ENCODE results near the gene EXOC7. TPM values are rescaled to one million over a fixed set of nuclear protein-coding genes. Genes with fewer than 3 reads are reported as not detected.

The EXOC7 gene
- polyA plus RNA-seq, 1 donor: 97.8 TPM

- Histone ChIP-seq H3K9me3 (ENCODE audit: control insufficient read depth, low read depth, low read length) (peaks cover 5% of the 10 kb centered on the region), H3K27ac (ENCODE audit: low read length) (no peak overlapping the region), H3K27me3 (ENCODE audit: control insufficient read depth, insufficient read depth, low read length) (peaks cover 57% of the 10 kb centered on the region), H3K4me3 (ENCODE audit: low read length) (no peak overlapping the region), H3K4me1 (ENCODE audit: control insufficient read depth, insufficient read depth, low read length) (peaks cover 33% of the 10 kb centered on the region), H3K36me3 (ENCODE audit: control insufficient read depth, insufficient read depth, low read length) (no peaks in the 10 kb centered on the region)
- DNase-seq: peak; percentile 43 to 59
- WGBS (ENCODE audit: insufficient coverage, low lambda C conversion rate): no CpG with 5 or more reads among the region's 23 CpGs
Measured at GRCh38 chr17:76138234-76138895, 34.8 kb upstream of the EXOC7 start.

GRCh38 chr17:76137351-76138233, 34.0 kb upstream of the EXOC7 start:
- no CpG with 5 or more reads among the region's 54 CpGs for WGBS (ENCODE audit: insufficient coverage, low lambda C conversion rate)
- DNase-seq: no peak
- Histone ChIP-seq H3K36me3 (ENCODE audit: control insufficient read depth, insufficient read depth, low read length) (no peaks in the 10 kb centered on the region), H3K27ac (ENCODE audit: low read length) (no peak overlapping the region), H3K4me3 (ENCODE audit: low read length) (no peak overlapping the region), H3K4me1 (ENCODE audit: control insufficient read depth, insufficient read depth, low read length) (peaks cover 39% of the 10 kb centered on the region), H3K9me3 (ENCODE audit: control insufficient read depth, low read depth, low read length) (peaks cover 5% of the 10 kb centered on the region), H3K27me3 (ENCODE audit: control insufficient read depth, insufficient read depth, low read length) (peaks cover 62% of the 10 kb centered on the region)

DNA sequence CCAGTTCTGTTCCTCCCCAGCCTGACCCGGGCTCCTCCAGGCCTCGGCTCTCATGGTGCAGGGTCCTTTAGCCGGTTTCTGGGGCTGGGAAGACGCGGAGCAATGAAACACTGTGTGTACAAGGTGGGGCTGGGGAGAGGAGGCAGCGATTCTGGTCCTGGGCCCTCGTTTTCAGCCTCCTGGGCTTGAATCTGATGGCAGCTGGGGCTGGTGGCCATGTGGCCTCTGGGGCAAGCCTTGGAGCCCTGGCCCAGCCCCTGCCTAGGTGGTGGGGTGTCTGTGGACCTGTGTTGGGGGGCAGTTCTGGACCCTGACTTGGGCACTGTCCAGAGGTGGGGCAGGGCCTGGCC, 33.4 kb upstream of the EXOC7 start:
- H3K27me3 ChIP-seq (ENCODE audit: control insufficient read depth, insufficient read depth, low read length): peaks cover 66% of the 10 kb centered on the region
- no CpG with 5 or more reads among the region's 7 CpGs for WGBS (ENCODE audit: insufficient coverage, low lambda C conversion rate)
- no peak overlapping the region for H3K4me3 ChIP-seq (ENCODE audit: low read length)
- H3K36me3 ChIP-seq (ENCODE audit: control insufficient read depth, insufficient read depth, low read length): no peaks in the 10 kb centered on the region
- H3K27ac ChIP-seq (ENCODE audit: low read length): no peak overlapping the region
- no peak for DNase-seq
- peaks cover 40% of the 10 kb centered on the region for H3K4me1 ChIP-seq (ENCODE audit: control insufficient read depth, insufficient read depth, low read length)
- H3K9me3 ChIP-seq (ENCODE audit: control insufficient read depth, low read depth, low read length): peaks cover 5% of the 10 kb centered on the region

- H3K4me1 ChIP-seq (ENCODE audit: control insufficient read depth, insufficient read depth, low read length): peaks cover 35% of the 10 kb centered on the region
- peaks cover 71% of the 10 kb centered on the region for H3K27me3 ChIP-seq (ENCODE audit: control insufficient read depth, insufficient read depth, low read length)
- DNase-seq: no peak
- no peaks in the 10 kb centered on the region for H3K36me3 ChIP-seq (ENCODE audit: control insufficient read depth, insufficient read depth, low read length)
- H3K9me3 ChIP-seq (ENCODE audit: control insufficient read depth, low read depth, low read length): peaks cover 5% of the 10 kb centered on the region
- H3K27ac ChIP-seq (ENCODE audit: low read length): no peak overlapping the region
- H3K4me3 ChIP-seq (ENCODE audit: low read length): no peak overlapping the region
- no CpG with 5 or more reads among the region's 16 CpGs for WGBS (ENCODE audit: insufficient coverage, low lambda C conversion rate)
Measured at GRCh38 chr17:76136276-76137000, 32.9 kb upstream of the EXOC7 start.

DNA sequence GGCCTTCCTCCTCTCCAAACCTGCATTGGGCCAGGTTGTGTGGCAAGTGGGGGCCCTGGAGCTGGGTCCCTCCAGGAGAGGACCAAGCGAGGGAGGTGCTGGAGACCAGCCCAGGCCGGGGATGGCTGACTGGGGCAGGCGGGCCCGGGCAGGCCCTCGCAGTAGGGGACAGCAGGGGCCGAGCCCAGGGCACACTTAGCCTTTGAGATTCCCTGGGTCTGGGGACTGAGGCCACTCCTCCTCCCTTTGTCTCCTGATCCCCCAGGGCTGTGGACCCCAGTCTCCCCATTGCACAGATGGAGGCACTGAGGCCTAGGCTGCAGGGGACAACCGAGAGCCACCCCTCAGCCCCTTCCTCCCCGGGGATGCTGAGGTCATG, 32.2 kb upstream of the EXOC7 start:
- DNase-seq: no peak
- Histone ChIP-seq H3K36me3 (ENCODE audit: control insufficient read depth, insufficient read depth, low read length) (no peaks in the 10 kb centered on the region), H3K9me3 (ENCODE audit: control insufficient read depth, low read depth, low read length) (no peaks in the 10 kb centered on the region), H3K27me3 (ENCODE audit: control insufficient read depth, insufficient read depth, low read length) (peaks cover 71% of the 10 kb centered on the region), H3K4me1 (ENCODE audit: control insufficient read depth, insufficient read depth, low read length) (peaks cover 31% of the 10 kb centered on the region), H3K27ac (ENCODE audit: low read length) (no peak overlapping the region), H3K4me3 (ENCODE audit: low read length) (no peak overlapping the region)
- WGBS (ENCODE audit: insufficient coverage, low lambda C conversion rate): no CpG with 5 or more reads among the region's 8 CpGs

GRCh38 chr17:76134911-76135809, 31.6 kb upstream of the EXOC7 start:
- no peak for DNase-seq
- H3K4me1 ChIP-seq (ENCODE audit: control insufficient read depth, insufficient read depth, low read length): peaks cover 27% of the 10 kb centered on the region
- H3K4me3 ChIP-seq (ENCODE audit: low read length): no peak overlapping the region
- no peak overlapping the region for H3K27ac ChIP-seq (ENCODE audit: low read length)
- no CpG with 5 or more reads among the region's 22 CpGs for WGBS (ENCODE audit: insufficient coverage, low lambda C conversion rate)
- peaks cover 64% of the 10 kb centered on the region for H3K27me3 ChIP-seq (ENCODE audit: control insufficient read depth, insufficient read depth, low read length)
- H3K9me3 ChIP-seq (ENCODE audit: control insufficient read depth, low read depth, low read length): no peaks in the 10 kb centered on the region
- H3K36me3 ChIP-seq (ENCODE audit: control insufficient read depth, insufficient read depth, low read length): no peaks in the 10 kb centered on the region

GRCh38 chr17:76132574-76133338, 29.2 kb upstream of the EXOC7 start:
- no CpG with 5 or more reads among the region's 21 CpGs for WGBS (ENCODE audit: insufficient coverage, low lambda C conversion rate)
- peaks cover 10% of the 10 kb centered on the region for H3K4me1 ChIP-seq (ENCODE audit: control insufficient read depth, insufficient read depth, low read length)
- peak; percentile 54 to 72 for DNase-seq
- H3K9me3 ChIP-seq (ENCODE audit: control insufficient read depth, low read depth, low read length): no peaks in the 10 kb centered on the region
- no peak overlapping the region for H3K4me3 ChIP-seq (ENCODE audit: low read length)
- H3K27me3 ChIP-seq (ENCODE audit: control insufficient read depth, insufficient read depth, low read length): peaks cover 40% of the 10 kb centered on the region
- H3K27ac ChIP-seq (ENCODE audit: low read length): no peak overlapping the region
- H3K36me3 ChIP-seq (ENCODE audit: control insufficient read depth, insufficient read depth, low read length): no peaks in the 10 kb centered on the region

- no peaks in the 10 kb centered on the region for H3K36me3 ChIP-seq (ENCODE audit: control insufficient read depth, insufficient read depth, low read length)
- no peak overlapping the region for H3K4me3 ChIP-seq (ENCODE audit: low read length)
- H3K9me3 ChIP-seq (ENCODE audit: control insufficient read depth, low read depth, low read length): no peaks in the 10 kb centered on the region
- WGBS (ENCODE audit: insufficient coverage, low lambda C conversion rate): no CpG with 5 or more reads among the region's 21 CpGs
- peaks cover 10% of the 10 kb centered on the region for H3K4me1 ChIP-seq (ENCODE audit: control insufficient read depth, insufficient read depth, low read length)
- no peak for DNase-seq
- H3K27ac ChIP-seq (ENCODE audit: low read length): no peak overlapping the region
- peaks cover 34% of the 10 kb centered on the region for H3K27me3 ChIP-seq (ENCODE audit: control insufficient read depth, insufficient read depth, low read length)
Measured at GRCh38 chr17:76131692-76132573, 28.3 kb upstream of the EXOC7 start.

Data from large intestine (tissue), 3 donors.